ENCODE measurements around the gene COL11A2. TPM values are rescaled to one million over a fixed set of nuclear protein-coding genes. Genes with fewer than 3 reads are reported as not detected.

Gene COL11A2
- total and polyA plus RNA-seq, 7 donors: 0.16 to 1.4 (median 0.50) TPM; not detected in 3

GRCh38 chr6:33189625-33190448, 2.4 kb downstream of the COL11A2 start:
- TF ChIP-seq EP300 (IDR thresholded peaks at IDR 0.05) (no peak), POLR2AphosphoS5 (IDR thresholded peaks at IDR 0.05) (no peak), POLR2A (IDR thresholded peaks at IDR 0.05) (no peak)
- TF ChIP-seq, protein P1, sequence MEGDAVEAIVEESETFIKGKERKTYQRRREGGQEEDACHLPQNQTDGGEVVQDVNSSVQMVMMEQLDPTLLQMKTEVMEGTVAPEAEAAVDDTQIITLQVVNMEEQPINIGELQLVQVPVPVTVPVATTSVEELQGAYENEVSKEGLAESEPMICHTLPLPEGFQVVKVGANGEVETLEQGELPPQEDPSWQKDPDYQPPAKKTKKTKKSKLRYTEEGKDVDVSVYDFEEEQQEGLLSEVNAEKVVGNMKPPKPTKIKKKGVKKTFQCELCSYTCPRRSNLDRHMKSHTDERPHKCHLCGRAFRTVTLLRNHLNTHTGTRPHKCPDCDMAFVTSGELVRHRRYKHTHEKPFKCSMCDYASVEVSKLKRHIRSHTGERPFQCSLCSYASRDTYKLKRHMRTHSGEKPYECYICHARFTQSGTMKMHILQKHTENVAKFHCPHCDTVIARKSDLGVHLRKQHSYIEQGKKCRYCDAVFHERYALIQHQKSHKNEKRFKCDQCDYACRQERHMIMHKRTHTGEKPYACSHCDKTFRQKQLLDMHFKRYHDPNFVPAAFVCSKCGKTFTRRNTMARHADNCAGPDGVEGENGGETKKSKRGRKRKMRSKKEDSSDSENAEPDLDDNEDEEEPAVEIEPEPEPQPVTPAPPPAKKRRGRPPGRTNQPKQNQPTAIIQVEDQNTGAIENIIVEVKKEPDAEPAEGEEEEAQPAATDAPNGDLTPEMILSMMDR (IDR thresholded peaks at IDR 0.05): no peak
- Histone ChIP-seq H3K27ac (no peak overlapping the region), H3K4me3 (no peak overlapping the region), H3K4me1 (peaks cover 0 to 18% (median 17%) of the 10 kb centered on the region in 4 donors), H3K27me3 (peaks cover 0 to 18% (median 13%) of the 10 kb centered on the region in 3 donors), H3K36me3 (peaks cover 0 to 7% (median 4%) of the 10 kb centered on the region in 4 donors), H3K9me3 (no peaks in the 10 kb centered on the region)
- no peak for DNase-seq
- WGBS, 2 donors: 67 to 72% methylated on average over 7 of the region's 7 CpGs
- intact Hi-C loops (cut with DNase I): no loop called here

- no peak for DNase-seq
- WGBS, 2 donors: 88 to 93% methylated on average over 8 of the region's 8 CpGs
- intact Hi-C loops (cut with DNase I): no loop called here
- peaks cover 0 to 18% (median 17%) of the 10 kb centered on the region in 4 donors for H3K4me1 ChIP-seq
- H3K27me3 ChIP-seq: peaks cover 0 to 18% (median 13%) of the 10 kb centered on the region in 3 donors
- H3K9me3 ChIP-seq: no peaks in the 10 kb centered on the region
- H3K4me3 ChIP-seq: no peak overlapping the region
- H3K36me3 ChIP-seq: peaks cover 0 to under 1% (median 0%) of the 10 kb centered on the region in 4 donors
- TF ChIP-seq, protein P1 (IDR thresholded peaks at IDR 0.05): no peak
- no peak overlapping the region for H3K27ac ChIP-seq
Measured at GRCh38 chr6:33189164-33189563, 3.1 kb downstream of the COL11A2 start.

DNA sequence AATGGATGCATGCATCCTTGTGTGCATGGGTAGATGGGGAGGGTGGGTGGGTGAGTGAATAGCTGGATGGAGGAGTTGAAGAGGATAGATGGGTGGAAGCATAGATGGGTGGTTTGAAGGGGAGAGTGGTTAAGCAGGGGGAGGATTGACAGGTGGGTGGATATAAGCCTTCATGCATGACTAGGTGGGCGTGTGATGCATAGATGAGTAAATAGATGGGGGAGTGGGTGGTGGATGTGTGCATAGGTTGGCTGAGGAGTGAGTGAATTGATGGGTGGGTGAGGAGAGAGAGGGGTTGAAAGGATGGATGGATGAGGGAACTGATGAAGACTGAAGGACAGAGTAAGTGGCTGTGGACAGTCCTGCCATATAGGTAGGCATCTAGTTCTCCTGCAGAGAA, 4.5 kb downstream of the COL11A2 start:
- no peaks in the 10 kb centered on the region for H3K9me3 ChIP-seq
- 84 to 87% methylated on average over 1 of the region's 1 CpG for WGBS, 2 donors
- H3K27ac ChIP-seq: no peak overlapping the region
- no peaks in the 10 kb centered on the region for H3K36me3 ChIP-seq
- TF ChIP-seq EP300 (IDR thresholded peaks at IDR 0.05): no peak
- TF ChIP-seq POLR2AphosphoS5 (IDR thresholded peaks at IDR 0.05): no peak
- TF ChIP-seq, protein P1 (IDR thresholded peaks at IDR 0.05): no peak
- TF ChIP-seq POLR2A (IDR thresholded peaks at IDR 0.05): no peak
- peaks cover 0 to 10% (median 9%) of the 10 kb centered on the region in 4 donors for H3K4me1 ChIP-seq
- no peak for DNase-seq
- intact Hi-C loops (cut with DNase I): no loop called here
- no peak overlapping the region for H3K4me3 ChIP-seq
- H3K27me3 ChIP-seq: peaks cover 0 to 18% (median 13%) of the 10 kb centered on the region in 3 donors

GRCh38 chr6:33185654-33186187, 6.5 kb downstream of the COL11A2 start:
- H3K4me1 ChIP-seq: no peaks in the 10 kb centered on the region
- H3K9me3 ChIP-seq: no peaks in the 10 kb centered on the region
- WGBS, 2 donors: 74 to 81% methylated on average over 4 of the region's 4 CpGs

More at GRCh38 chr6:33185654-33186187, 6.5 kb downstream of the COL11A2 start:
- Histone ChIP-seq H3K4me3 (no peak overlapping the region), H3K36me3 (no peaks in the 10 kb centered on the region), H3K27me3 (peaks cover 0 to 3% (median 0%) of the 10 kb centered on the region in 3 donors), H3K27ac (no peak overlapping the region)
- intact Hi-C loops (cut with DNase I): no loop called here
- no peak for TF ChIP-seq POLR2AphosphoS5 (IDR thresholded peaks at IDR 0.05)
- no peak for TF ChIP-seq EP300 (IDR thresholded peaks at IDR 0.05)
- TF ChIP-seq, protein P1 (IDR thresholded peaks at IDR 0.05): no peak
- no peak for TF ChIP-seq POLR2A (IDR thresholded peaks at IDR 0.05)
- no peak for DNase-seq
